Embryonic facial prominence (tissue), 1 donor: ENCODE measurements around the gene RAB6A.
"Not testable (repeated sequence)": the region's sequence is repeated elsewhere in the genome, so short reads cannot be mapped to it uniquely, and the experiment has no call there.

ENCODE experiments used
- DNase-seq: peaks from one replicate; pipeline ENCODE4 v3.0.0-alpha.2; 2016; ENCODE audit errors: extremely low spot score

Gene RAB6A

DNA sequence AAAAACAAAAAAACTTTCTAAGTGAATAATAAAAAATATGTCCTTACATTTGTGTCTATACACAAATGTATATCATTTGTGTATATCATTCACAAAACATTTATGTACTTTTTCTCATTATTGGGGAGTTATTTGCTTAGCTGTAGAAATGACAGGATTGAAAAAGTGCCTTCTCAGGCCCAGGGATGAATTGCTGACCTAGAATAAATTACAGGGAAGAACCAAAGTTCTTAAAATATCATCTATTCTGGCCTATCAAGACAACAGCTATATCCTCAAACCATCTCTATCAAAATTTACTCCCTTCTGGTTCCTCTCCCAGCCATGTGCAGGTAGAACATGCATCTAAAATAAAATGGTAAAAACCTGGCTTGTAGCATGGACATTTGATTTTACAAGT, 1.9 kb upstream of the RAB6A start:
- no peak for DNase-seq

- no peak for DNase-seq
Measured at GRCh38 chr11:73761403-73761945, 600 bp upstream of the RAB6A start.

- peak; percentile 33 for DNase-seq
Measured at GRCh38 chr11:73760135-73760678, 667 bp downstream of the RAB6A start.

DNA sequence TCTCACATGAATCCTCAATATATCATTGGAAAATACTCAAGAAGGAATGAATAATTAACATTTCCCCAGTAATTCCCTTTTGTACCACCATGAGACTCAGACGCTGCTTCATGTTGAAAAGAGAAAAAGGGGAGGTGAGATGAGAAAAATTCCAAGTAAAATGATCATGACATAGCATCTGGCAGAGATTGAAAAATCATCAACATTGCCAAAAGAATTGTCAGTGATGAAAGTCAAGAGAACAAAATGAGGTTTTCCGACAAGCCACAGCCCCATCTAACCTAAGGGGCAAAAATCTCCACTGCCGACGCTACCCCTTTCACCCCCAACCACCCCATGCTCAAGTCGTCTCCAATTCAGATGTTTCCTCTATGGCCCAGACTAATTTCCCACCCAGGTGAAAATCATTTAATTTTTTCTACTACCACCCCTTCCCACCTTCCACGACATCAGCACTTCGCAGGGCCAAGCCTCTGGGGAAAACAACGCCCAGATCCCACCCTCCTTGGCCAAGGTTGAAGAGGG, 1.2 kb downstream of the RAB6A start:
- peak; percentile 55 for DNase-seq

DNA sequence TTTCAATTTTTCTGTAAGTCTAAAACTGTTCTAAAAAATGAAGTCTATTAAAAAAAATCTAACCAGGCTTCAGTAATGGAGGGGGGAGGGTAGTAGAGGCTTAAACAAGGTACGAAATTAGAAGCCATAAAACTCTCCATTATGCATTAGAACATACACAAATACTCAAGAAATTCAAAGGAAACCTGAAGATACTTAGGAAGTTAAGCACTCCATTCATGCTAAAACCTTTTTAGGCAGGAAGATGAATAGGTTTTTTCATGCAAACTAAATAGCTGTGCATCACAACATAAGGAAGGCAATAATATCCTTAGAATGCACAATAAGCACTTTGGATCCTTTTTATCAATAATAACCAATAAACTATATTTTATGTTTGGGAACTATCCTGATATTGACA, 2.4 kb downstream of the RAB6A start:
- no peak for DNase-seq

GRCh38 chr11:73757598-73757997, 3.3 kb downstream of the RAB6A start:
- DNase-seq, result no peak

DNA sequence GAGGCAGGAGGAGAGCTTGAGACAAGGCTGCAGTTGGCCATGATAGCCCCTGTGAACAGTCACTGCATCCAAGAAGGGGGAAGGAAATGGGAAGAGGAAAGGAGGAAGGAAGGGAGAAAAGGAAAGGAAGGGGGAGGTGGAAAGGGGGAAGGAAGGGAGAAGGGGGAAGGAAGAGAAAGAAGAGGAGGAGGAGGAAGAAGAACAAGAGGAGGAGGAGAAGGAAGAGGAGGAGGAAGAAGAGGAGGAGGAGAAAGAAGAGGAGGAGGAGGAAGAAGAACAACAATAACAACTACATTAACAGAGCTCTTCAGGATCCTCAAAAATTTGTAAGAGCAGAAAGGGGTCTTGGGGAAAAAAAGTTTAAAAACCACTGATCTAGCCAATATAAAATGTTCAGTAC, 5.2 kb downstream of the RAB6A start:
- DNase-seq, result no peak

GRCh38 chr11:73753938-73754337, 6.9 kb downstream of the RAB6A start:
- no peak for DNase-seq

GRCh38 chr11:73752903-73753302, 8.0 kb downstream of the RAB6A start:
- no peak for DNase-seq

GRCh38 chr11:73752216-73752867, 8.5 kb downstream of the RAB6A start:
- DNase-seq, result no peak

DNA sequence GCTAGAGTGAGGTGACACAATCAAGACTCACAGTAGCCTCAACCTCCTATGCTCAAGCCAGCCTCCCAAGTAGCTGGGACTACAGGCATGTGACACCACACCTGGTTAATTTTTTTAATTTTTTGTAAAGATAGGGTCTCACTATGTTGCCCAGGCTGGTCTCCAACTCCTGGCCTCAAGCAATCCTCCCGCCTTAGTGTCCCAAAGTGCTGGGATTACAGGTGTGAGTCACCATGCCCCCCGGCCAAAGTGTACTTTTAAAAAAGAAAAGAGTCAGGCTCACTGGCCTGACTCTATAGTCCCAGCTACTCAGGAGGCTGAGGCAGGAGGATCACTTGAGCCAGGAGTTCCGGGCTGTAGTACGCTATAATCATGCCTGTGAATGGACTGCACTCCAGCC, 10.0 kb downstream of the RAB6A start:
- DNase-seq, result not testable (repeated sequence)

GRCh38 chr11:73750228-73750627, 10.6 kb downstream of the RAB6A start:
- DNase-seq, result no peak

DNA sequence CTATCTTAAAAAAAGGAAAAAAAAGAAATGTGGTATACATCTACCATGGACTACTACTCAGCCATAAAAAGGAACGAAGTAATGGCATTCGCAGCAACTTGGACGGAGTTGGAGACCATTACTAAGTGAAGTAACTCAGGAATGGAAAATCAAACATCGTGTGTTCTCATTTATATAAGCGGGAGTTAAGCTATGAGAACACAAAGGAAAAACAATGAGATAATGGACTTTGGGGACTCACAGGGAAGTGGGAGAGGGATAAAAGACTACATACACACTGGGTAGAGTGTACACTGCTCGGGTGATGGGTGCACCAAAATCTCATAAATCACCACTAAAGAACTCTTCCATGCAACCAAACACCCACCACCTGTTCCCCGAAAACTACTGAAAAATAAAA, 11.8 kb downstream of the RAB6A start:
- DNase-seq, result no peak

- DNase-seq, result no peak
Measured at GRCh38 chr11:73748300-73748699, 12.6 kb downstream of the RAB6A start.

DNA sequence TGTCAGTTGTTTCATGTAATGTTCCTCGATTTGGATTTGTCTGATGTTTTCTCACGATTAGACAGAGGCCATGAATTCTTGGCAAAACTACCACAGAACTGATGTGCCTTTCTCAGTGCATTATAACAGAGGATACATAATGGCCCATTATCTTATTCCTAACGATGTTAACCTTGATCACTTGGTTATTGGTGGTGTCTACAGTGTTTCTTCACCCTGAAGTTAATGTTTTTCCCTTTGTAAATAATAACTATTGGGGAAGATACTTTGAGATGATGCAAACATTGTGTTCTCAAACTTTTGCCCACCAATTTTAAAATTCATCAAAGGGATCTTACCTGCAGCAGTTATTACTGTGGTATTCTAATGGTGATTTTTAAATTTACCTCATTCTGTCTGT, 13.1 kb downstream of the RAB6A start:
- no peak for DNase-seq

DNA sequence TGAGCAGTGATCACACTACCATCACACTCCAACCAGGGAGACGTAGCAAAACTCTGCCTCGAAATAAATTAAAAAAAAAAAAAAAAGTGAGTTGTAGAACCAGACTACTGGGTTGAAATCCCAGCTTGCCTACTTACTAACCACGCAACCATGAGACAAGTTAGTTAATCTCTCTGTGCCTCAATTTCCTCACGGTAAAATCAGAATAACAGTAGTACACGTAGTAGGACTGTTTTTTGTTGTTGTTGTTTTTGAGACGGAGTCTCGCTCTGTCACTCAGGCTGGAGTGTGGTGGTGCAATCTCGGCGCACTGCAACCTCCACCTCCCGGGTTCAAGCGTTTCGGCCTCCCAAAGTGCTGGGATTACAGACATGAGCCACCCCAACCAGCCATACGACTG, 14.2 kb downstream of the RAB6A start:
- DNase-seq, result no peak

GRCh38 chr11:73743045-73743444, 17.8 kb downstream of the RAB6A start:
- no peak for DNase-seq

- DNase-seq, result not testable (repeated sequence)
Measured at GRCh38 chr11:73735959-73736358, 24.9 kb downstream of the RAB6A start.

GRCh38 chr11:73734993-73735392, 25.9 kb downstream of the RAB6A start:
- no peak for DNase-seq

DNA sequence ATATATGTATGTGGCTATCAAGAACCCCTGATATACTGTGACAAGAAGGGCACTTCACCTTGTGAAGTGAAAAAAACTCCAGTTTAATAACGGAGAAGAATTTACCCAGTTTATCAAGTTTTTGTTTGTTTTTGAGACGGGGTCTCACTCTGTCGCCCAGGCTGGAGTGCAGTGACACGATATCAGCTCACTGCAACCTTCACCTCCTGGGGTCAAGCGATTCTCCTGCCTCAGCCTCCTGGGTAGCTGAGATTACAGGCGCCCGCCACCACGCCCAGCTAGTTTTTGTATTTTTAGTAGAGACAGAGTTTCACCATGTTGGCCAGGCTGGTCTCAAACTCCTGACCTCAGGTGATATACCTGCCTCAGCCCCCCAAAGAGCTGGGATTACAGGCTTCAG, 26.9 kb downstream of the RAB6A start:
- not testable (repeated sequence) for DNase-seq

GRCh38 chr11:73732936-73733335, 27.9 kb downstream of the RAB6A start:
- DNase-seq, result not testable (repeated sequence)

DNA sequence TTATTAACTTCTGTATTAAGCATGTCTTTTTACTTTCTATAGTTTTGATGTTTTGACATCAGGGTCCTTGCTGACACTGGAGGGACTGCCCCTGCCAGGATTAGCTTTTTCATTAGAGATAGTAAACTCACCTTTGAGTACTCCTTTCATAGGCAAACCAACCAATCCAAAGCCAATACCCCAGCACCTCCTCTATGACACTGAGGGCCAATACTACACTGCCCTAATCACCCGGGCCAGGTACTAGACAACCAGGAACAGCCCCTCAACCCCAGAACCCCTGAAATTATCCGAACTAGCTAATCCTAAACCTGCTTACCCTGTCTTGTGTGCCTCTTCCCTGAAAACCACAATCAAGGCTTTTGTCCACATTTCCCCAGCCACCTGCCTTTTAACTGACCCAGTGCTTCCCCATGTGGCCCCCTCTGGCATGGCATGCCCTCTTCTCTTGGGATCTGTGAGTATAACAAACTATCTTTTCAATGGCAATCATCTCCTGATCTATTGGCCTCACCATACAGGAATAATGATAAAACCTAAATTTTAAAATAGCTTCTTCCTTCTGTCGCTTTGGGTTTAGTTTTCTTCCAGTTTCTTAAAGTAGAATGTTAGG, 31.2 kb downstream of the RAB6A start:
- no peak for DNase-seq

DNA sequence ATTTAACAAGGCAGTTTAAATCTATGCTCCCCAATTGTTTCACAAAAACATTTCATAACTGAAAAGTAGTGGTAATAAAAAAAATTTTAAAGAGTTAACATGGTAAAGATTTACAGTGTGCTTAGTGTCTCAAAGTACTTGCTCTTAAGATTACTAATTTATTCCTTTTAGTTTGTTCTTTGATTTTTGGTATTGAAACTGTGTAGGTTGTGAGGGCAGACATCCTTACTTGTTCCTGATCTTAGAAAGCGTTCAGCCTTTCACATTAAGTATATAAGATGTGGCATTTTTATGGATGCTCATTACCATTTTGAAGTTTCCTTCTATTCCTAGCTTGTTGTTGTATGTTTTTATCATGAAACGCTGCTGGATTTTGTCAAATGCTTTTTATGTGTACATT, 32.9 kb downstream of the RAB6A start:
- DNase-seq, result no peak
